K562 (cell line): Measurements from ENCODE around the gene WDR93. TPM values are rescaled to one million over a fixed set of nuclear protein-coding genes. Genes with fewer than 3 reads are reported as not detected.

ENCODE experiments used
- ATAC-seq: fragments of 200-7000 bp; cut with Tn5 transposase; 3 replicates; pipeline ENCODE4 v1.9.1; 2020; ENCODE audit warnings: moderate library complexity
- BruUV-seq: library from RNA; stranded (reverse); fragments of 400-500 nt; replicated peaks from 2 replicates; lab custom pipeline; 2021; lab: Mats Ljungman, UMichigan
- CTCF ChIA-PET: fragments of 300-600 bp; formaldehyde crosslinking; extraction: SDS; loops from one replicate; lab custom pipeline; 2021; ENCODE audit warnings: low intra/inter-chr PET ratio; lab: Yijun Ruan, JAX
- POLR2A ChIA-PET: fragments of 300-600, 350-650 bp; sonication (Branson Sonifier 250); formaldehyde crosslinking; extraction: SDS; loops from one replicate; lab custom pipeline; 2021; ENCODE audit warnings: antibody characterized with exemption, inconsistent platforms; lab: Yijun Ruan, JAX
- DNase-seq, 4 experiments: peaks; one replicate each; pipeline versions ENCODE4 v3.0.0 to v3.0.0-alpha.2; 2011 to 2018; ENCODE audit warnings: low spot score in 3 of 4, mixed read lengths in 3 of 4; ENCODE audit errors: extremely low read depth in 1 of 4
- FAIRE-seq: peaks from 2 replicates; lab custom pipeline; 2011; peaks lifted over from hg19 to GRCh38; lab: Jason Lieb, UNC
- H2AFZ ChIP-seq: 2 replicates; pipeline ENCODE4 v1.6.0; 2011; ENCODE audit warnings: low read depth, low read length, control low read depth, inconsistent platforms
- H3K27ac ChIP-seq: fragments of 200-600 bp; 3 replicates; pipeline ENCODE4 v1.8.0; 2011; ENCODE audit warnings: low read depth, mild to moderate bottlenecking, control low read depth, inconsistent platforms, low read length, moderate library complexity, mixed read lengths; ENCODE audit errors: extremely low read depth
- H3K27me3 ChIP-seq, 2 experiments: fragments of 300-600 bp in 1 of 2; 2 replicates in 1 of 2; 3 replicates in 1 of 2; pipeline versions ENCODE4 v1.6.0 to v1.8.0; 2011; ENCODE audit warnings: inconsistent platforms in 2 of 2, low read length in 2 of 2, mild to moderate bottlenecking in 1 of 2, mixed read lengths in 1 of 2, moderate library complexity in 1 of 2; ENCODE audit not compliant: control insufficient read depth in 2 of 2, insufficient read depth in 2 of 2
- H3K36me3 ChIP-seq: fragments of 300-600 bp; 3 replicates; pipeline ENCODE4 v1.8.0; 2011; ENCODE audit warnings: mild to moderate bottlenecking, low read length, inconsistent platforms; ENCODE audit not compliant: control insufficient read depth, insufficient read depth
- H3K4me1 ChIP-seq, 2 experiments: fragments of 200-600 bp in 1 of 2; replicated peaks in 1 of 2; 2 replicates in 1 of 2; 3 replicates in 1 of 2; pipeline versions ENCODE4 v1.5.1 to v1.8.0; 2011; ENCODE audit warnings: inconsistent platforms in 2 of 2, low read length in 2 of 2, mild to moderate bottlenecking in 1 of 2, mixed read lengths in 1 of 2, moderate library complexity in 1 of 2; ENCODE audit not compliant: control insufficient read depth in 2 of 2, insufficient read depth in 2 of 2
- H3K4me2 ChIP-seq: 2 replicates; pipeline ENCODE4 v1.6.1; 2011; ENCODE audit warnings: low read length, control low read depth, inconsistent platforms, mixed read lengths; ENCODE audit not compliant: insufficient read depth
- H3K4me3 ChIP-seq: fragments of 200-600 bp; sonication (generic), shearing (Covaris generic); 2 replicates; pipeline ENCODE4 v1.5.1; 2016; ENCODE audit warnings: control low read depth, inconsistent platforms
- H3K79me2 ChIP-seq: fragments of 200-600 bp; 3 replicates; pipeline ENCODE4 v1.8.0; 2011; ENCODE audit warnings: low read length, inconsistent platforms; ENCODE audit not compliant: control insufficient read depth, insufficient read depth
- H3K9ac ChIP-seq, 2 experiments: 2 replicates each; pipeline versions ENCODE4 v1.6.0 to v1.6.1; 2011; ENCODE audit warnings: low read depth in 2 of 2, low read length in 2 of 2, control low read depth in 1 of 2, inconsistent platforms in 1 of 2, mild to moderate bottlenecking in 1 of 2, mixed read lengths in 1 of 2; ENCODE audit not compliant: insufficient read depth in 1 of 2
- H3K9me1 ChIP-seq: one replicate; pipeline ENCODE4 v1.6.0; 2011; ENCODE audit warnings: inconsistent platforms, mild to moderate bottlenecking, low read length, moderate library complexity; ENCODE audit not compliant: control insufficient read depth, insufficient read depth
- H3K9me3 ChIP-seq: replicated peaks from 2 replicates; pipeline ENCODE4 v1.5.1; 2011; ENCODE audit warnings: low read depth, low read length, inconsistent platforms; ENCODE audit not compliant: control insufficient read depth, insufficient read depth
- H4K20me1 ChIP-seq: replicated peaks from 2 replicates; pipeline ENCODE4 v1.6.1; 2011; ENCODE audit warnings: low read length, inconsistent platforms, mixed read lengths; ENCODE audit not compliant: control insufficient read depth, insufficient read depth
- DACH1 ChIP-seq: fragments of 450-650 bp; IDR thresholded peaks from 2 replicates; pipeline ENCODE4 v1.6.1; 2018; ENCODE audit not compliant: partially characterized antibody
- RAD21 ChIP-seq, 2 experiments: fragments of 250-450 bp in 1 of 2; fragments of 450-650 bp in 1 of 2; sonication (Bioruptor Pico) in 1 of 2; formaldehyde crosslinking in 1 of 2; IDR thresholded peaks in 1 of 2; conservative IDR thresholded peaks in 1 of 2; 2 replicates each; pipeline versions ENCODE4 v1.4.0 to v1.8.0; 2020 to 2022; ENCODE audit warnings: mild to moderate bottlenecking in 2 of 2, moderate library complexity in 1 of 2
- RFX1 ChIP-seq: fragments of 450-650 bp; IDR thresholded peaks from 2 replicates; pipeline ENCODE4 v1.6.1; 2016; ENCODE audit warnings: mild to moderate bottlenecking, moderate library complexity
- SMAD2 ChIP-seq: fragments of 150-350 bp; IDR thresholded peaks from 2 replicates; pipeline ENCODE4 v1.6.1; 2014; ENCODE audit warnings: low read depth, mild to moderate bottlenecking, low read length
- TGIF2 ChIP-seq: sonication (generic); formaldehyde crosslinking; IDR thresholded peaks from 2 replicates; pipeline ENCODE4 v1.8.1; 2022; ENCODE audit warnings: mild to moderate bottlenecking, missing genetic modification reagents, moderate library complexity
- WGBS: fragments of 100-300 bp; shearing (Covaris generic); methylation state at CpG from one replicate; pipeline ENCODE4 v1.1.6; 2016; ENCODE audit warnings: low coverage, mixed read lengths; ENCODE audit not compliant: insufficient coverage; ENCODE audit errors: missing lambda C conversion rate; 5-methylcytosine and 5-hydroxymethylcytosine counted together
- in situ Hi-C: fragments of 300-500 bp; cut with MboI; formaldehyde crosslinking; loops from 4 replicates; pipeline ENCODE4 v1.15.0; 2018; ENCODE audit warnings: inconsistent platforms, mixed read lengths
- intact Hi-C: fragments of 100-400 bp; cut with micrococcal nuclease; formaldehyde crosslinking; loops from 2 replicates; pipeline ENCODE4 v1.14.2; 2022
- polyA plus RNA-seq, 8 experiments: library from polyadenylated mRNA; depleted of rRNA in 4 of 8; stranded (reverse) in 5 of 8; unstranded in 3 of 8; fragments of >200 nt; fragmentation: Nextera tagmentation in 2 of 8; fragmentation: Illumina TruSeq in 1 of 8; extraction: Ambion mirVana in 2 of 8; extraction: Trizol in 1 of 8; gene quantifications; 2 replicates each; pipeline versions ENCODE4 v1.2.1 to v1.2.3, GENCODE V29; 2011 to 2014; ENCODE audit warnings: inconsistent platforms in 1 of 8, missing spikeins in 1 of 8
- total RNA-seq, 7 experiments: library from RNA; depleted of rRNA in 6 of 7; stranded (reverse); fragments of >200 nt in 6 of 7; fragmentation: Illumina TruSeq in 2 of 7; extraction: Trizol in 2 of 7; gene quantifications; 2 replicates each; pipeline versions ENCODE4 v1.2.1 to v1.2.3, GENCODE V29; 2011 to 2021; ENCODE audit warnings: low replicate concordance in 1 of 7
- TF ChIP-seq, protein P1 (sequence below): IDR thresholded peaks from 2 replicates; pipeline ENCODE4 v1.6.1; 2016; ENCODE audit warnings: missing genetic modification characterization, missing compliant biosample characterization
- TF ChIP-seq, protein P2 (sequence below): sonication (generic); formaldehyde crosslinking; IDR thresholded peaks from 2 replicates; pipeline ENCODE4 v1.8.0; 2022; ENCODE audit warnings: missing genetic modification reagents, mild to moderate bottlenecking, borderline replicate concordance

Gene WDR93
- total and polyA plus RNA-seq, 9 of the 15 experiments (the other 6 are each of a cell fraction or from before 2014, with no cell fraction given), result not detected

DNA sequence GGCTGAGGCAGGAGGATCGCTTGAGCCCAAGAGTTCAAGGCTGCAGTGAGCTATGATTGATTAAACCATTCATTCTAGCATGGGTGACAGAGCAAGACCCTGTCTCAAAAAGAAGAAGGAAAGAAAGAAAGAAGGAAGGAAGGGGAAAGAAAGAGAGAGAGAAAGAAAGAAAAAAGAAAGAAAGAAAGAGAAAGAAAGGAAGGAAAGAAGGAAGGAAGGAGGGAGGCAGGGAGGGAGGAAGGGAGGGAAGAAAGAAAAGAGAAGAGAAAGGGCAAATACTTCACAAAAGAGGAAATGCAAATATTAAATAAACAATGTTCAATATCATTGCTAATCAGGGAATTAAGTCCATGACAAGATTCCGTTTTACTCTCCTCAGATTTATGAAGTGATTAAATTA is 31.3 kb upstream of the WDR93 start:
- no peaks in the 10 kb centered on the region for H3K36me3 ChIP-seq
- CTCF ChIA-PET, result no interaction called here
- H2AFZ ChIP-seq, result no peak overlapping the region
- TF ChIP-seq, protein P1, sequence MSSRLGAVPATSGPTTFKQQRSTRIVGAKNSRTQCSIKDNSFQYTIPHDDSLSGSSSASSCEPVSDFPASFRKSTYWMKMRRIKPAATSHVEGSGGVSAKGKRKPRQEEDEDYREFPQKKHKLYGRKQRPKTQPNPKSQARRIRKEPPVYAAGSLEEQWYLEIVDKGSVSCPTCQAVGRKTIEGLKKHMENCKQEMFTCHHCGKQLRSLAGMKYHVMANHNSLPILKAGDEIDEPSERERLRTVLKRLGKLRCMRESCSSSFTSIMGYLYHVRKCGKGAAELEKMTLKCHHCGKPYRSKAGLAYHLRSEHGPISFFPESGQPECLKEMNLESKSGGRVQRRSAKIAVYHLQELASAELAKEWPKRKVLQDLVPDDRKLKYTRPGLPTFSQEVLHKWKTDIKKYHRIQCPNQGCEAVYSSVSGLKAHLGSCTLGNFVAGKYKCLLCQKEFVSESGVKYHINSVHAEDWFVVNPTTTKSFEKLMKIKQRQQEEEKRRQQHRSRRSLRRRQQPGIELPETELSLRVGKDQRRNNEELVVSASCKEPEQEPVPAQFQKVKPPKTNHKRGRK (tag), result peak; percentile 84
- TF ChIP-seq, protein P2, sequence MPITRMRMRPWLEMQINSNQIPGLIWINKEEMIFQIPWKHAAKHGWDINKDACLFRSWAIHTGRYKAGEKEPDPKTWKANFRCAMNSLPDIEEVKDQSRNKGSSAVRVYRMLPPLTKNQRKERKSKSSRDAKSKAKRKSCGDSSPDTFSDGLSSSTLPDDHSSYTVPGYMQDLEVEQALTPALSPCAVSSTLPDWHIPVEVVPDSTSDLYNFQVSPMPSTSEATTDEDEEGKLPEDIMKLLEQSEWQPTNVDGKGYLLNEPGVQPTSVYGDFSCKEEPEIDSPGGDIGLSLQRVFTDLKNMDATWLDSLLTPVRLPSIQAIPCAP (CRISPR knock-in tag), result no peak
- TF ChIP-seq RFX1, result no peak
- no peak for TF ChIP-seq DACH1
- no peak for TF ChIP-seq SMAD2
- TF ChIP-seq RAD21 (CRISPR knock-in tag; conservative IDR thresholded peaks at IDR 0.05 in 1 of 2, IDR thresholded peaks at IDR 0.05 in 1 of 2), result no peak
- TF ChIP-seq TGIF2 (CRISPR knock-in tag), result no peak
- H3K79me2 ChIP-seq, result no peaks in the 10 kb centered on the region
- H3K4me3 ChIP-seq, result no peak overlapping the region
- no peaks in the 10 kb centered on the region for H4K20me1 ChIP-seq
- BruUV-seq, result no TSS peak
- peaks cover 16 to 49% of the 10 kb centered on the region in 2 experiments for H3K27me3 ChIP-seq
- H3K9me3 ChIP-seq, result no peaks in the 10 kb centered on the region
- H3K4me1 ChIP-seq, result peaks cover 0 to 15% of the 10 kb centered on the region in 2 experiments; a peak in 4 of 5 replicates
- H3K4me2 ChIP-seq, result no peak overlapping the region
- H3K27ac ChIP-seq, result no peak overlapping the region
- intact Hi-C loops (no loop called here), in situ Hi-C loops (no loop called here)
- FAIRE-seq, result no peak
- DNase-seq, result no peak
- no peaks in the 10 kb centered on the region for H3K9me1 ChIP-seq
- no peak for ATAC-seq
- POLR2A ChIA-PET, result no interaction called here
- WGBS, result 4% methylated on average over 2 of the region's 2 CpGs
- no peak overlapping the region for H3K9ac ChIP-seq
